CD4-positive, alpha-beta T cell treated with Interleukin-6 at 100 ng/mL for 8 hours (primary cell): ENCODE results near the gene ZNF217.
"Not testable (repeated sequence)": the region's sequence is repeated elsewhere in the genome, so short reads cannot be mapped to it uniquely, and the experiment has no call there.

ENCODE experiments used
- DNase-seq: peaks from one replicate; pipeline ENCODE4 v3.0.0-alpha.2; 2020; ENCODE audit warnings: mixed read lengths, low spot score

ZNF217 gene

GRCh38 chr20:53530440-53530839 is 63.2 kb downstream of the ZNF217 start:
- DNase-seq, result no peak

GRCh38 chr20:53529658-53530057 is 64.0 kb downstream of the ZNF217 start:
- DNase-seq, result no peak

GRCh38 chr20:53527196-53527595 is 66.4 kb downstream of the ZNF217 start:
- no peak for DNase-seq

- DNase-seq, result no peak
Measured at GRCh38 chr20:53524589-53525312, 68.9 kb downstream of the ZNF217 start.

GRCh38 chr20:53523615-53524014 is 70.0 kb downstream of the ZNF217 start:
- not testable (repeated sequence) for DNase-seq

GRCh38 chr20:53522696-53523095 is 70.9 kb downstream of the ZNF217 start:
- DNase-seq, result no peak

GRCh38 chr20:53522026-53522425 is 71.6 kb downstream of the ZNF217 start:
- no peak for DNase-seq

GRCh38 chr20:53521421-53521820 is 72.2 kb downstream of the ZNF217 start:
- DNase-seq, result not testable (repeated sequence)

- no peak for DNase-seq
Measured at GRCh38 chr20:53517146-53517545, 76.5 kb downstream of the ZNF217 start.
